HG03175 (cell line): Measurements from ENCODE around the gene CSRNP3.

Source experiments
- ATAC-seq: cut with Tn5 transposase; IDR thresholded peaks from one replicate; pipeline ENCODE4 v1.9.1; 2021; ENCODE audit warnings: mild to moderate bottlenecking, moderate library complexity; ENCODE audit not compliant: unreplicated experiment

CSRNP3 gene

GRCh38 chr2:165674780-165675179 lies 205.3 kb downstream of the CSRNP3 start:
- no peak for ATAC-seq

- peak; percentile 46 for ATAC-seq
Observed at GRCh38 chr2:165675551-165675968, 206.1 kb downstream of the CSRNP3 start.

DNA sequence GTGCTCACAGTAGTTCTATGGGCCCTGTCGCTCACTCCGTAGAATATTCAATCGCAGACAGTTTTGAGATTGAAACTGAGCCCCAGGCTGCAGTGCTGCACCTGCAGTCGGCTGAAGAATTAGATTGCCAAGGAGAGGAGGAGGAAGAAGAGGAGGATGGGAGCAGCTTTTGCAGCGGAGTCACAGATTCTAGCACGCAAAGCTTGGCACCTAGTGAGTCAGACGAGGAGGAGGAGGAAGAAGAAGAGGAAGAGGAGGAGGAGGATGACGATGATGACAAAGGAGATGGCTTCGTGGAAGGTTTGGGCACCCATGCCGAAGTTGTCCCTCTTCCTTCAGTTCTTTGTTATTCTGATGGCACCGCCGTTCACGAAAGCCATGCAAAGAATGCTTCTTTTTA lies 209.4 kb downstream of the CSRNP3 start:
- ATAC-seq = no peak

DNA sequence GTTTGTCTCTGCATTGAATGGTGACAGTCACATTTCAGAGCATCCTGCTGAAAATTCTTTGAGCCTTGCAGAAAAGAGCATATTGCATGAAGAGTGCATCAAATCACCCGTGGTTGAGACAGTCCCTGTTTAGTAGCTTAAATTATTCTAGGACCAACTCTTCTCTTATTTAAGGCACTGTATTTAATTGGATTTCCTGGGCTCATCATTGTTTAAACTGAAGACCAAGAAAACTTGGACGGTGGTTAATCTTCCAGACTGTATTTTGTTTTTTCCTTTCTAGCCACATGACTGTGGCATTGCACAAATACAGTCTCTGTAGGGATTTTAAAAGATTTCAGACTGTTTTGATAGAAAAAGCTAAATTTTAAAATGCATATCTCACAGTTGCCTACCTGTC lies 210.1 kb downstream of the CSRNP3 start:
- no peak for ATAC-seq

DNA sequence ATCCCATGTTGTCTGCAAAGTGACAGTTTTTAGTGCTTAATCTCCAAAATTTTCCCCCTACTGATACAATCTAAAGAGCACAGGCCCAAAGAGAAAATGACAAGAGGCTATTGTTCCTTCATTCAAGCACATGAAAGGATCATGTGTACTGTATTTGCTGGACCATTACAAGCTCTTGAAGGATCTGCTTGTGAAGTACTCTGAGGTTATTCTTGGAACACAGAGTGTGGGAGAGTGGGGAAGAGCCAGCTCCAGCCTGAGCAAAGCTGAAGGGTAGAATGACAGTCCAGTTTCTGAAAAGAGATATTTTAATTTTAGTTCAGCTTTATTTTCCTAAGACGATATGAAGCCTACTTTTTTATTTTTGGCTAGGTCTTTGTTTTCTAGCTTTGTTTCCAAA lies 212.3 kb downstream of the CSRNP3 start:
- no peak for ATAC-seq

DNA sequence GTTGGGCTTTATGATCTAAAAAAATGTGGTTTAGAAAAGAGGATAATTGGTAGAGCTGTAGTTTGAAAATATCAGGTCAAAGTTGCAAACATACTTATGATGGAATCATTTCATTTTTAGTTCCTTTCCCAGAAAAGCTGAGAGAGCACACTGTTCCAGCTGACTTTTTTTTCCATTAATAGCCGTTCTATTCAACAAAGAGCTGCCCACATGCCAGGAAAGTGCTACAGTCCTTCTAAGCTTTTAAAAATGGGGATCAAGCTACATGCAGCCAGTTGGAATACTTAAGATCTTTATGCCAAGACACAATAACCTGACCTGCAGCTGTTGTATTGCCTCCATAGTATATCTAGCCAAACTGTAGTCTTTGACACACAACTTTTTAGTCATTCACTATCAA lies 213.0 kb downstream of the CSRNP3 start:
- ATAC-seq = no peak

GRCh38 chr2:165686800-165687199 lies 217.3 kb downstream of the CSRNP3 start:
- no peak for ATAC-seq

GRCh38 chr2:165687426-165688002 lies 218.0 kb downstream of the CSRNP3 start:
- no peak for ATAC-seq

GRCh38 chr2:165691615-165692014 lies 222.1 kb downstream of the CSRNP3 start:
- ATAC-seq = no peak

DNA sequence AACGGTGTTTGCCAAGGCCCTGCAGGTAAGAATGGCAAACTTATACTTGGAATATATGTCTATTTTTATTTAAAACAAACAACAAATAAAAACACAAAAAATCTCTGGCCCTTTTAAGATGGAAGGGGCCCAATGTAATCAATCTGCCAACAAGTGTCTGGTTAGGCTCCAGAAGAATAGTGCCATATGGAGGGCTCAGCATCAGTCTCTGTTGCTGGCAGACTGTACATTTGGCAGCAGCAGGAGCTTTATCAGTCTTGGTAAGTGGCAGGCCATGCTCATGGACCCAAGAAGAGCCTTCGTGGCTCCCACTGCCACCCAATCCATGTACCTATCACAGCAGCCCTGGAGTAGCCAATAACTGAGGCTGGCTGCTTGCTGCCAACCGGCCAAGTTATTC lies 223.4 kb downstream of the CSRNP3 start:
- no peak for ATAC-seq

GRCh38 chr2:165693838-165694237 lies 224.3 kb downstream of the CSRNP3 start:
- no peak for ATAC-seq

DNA sequence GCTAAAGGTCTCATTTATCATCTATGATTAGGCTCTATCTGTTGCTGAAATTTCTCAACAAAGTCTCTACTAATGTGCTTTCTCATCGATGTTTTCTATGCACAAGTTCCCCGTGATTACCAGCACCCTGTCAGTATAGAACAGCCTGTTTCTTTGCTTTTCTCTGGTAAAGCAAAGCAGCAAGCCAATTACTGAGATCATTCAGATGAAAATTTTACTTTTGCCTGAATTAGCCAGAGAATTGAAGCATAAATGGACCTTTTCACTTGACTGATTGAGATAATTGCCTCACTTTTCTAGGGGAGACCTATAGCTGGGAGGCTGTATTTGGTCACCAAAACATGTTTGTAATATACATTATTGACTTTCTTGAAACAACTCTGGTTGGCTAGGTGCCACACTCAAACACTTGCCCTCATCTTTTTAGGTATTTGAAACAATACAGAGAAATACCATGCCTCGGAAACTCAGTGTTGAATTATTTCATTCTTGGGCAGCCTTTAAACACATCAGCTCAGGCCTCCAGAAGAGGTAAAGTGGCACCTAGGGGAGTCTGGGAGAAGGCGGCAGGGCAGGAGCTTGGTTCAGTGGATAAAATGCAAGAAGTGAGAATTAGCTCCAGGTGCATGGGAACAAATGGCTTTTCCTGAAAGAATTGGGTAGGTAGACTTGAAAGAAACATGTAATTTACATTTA lies 228.4 kb downstream of the CSRNP3 start:
- no peak for ATAC-seq

- peak; percentile 81 for ATAC-seq
Observed at GRCh38 chr2:165698444-165698884, 229.0 kb downstream of the CSRNP3 start.

- ATAC-seq = no peak
Observed at GRCh38 chr2:165699946-165700345, 230.4 kb downstream of the CSRNP3 start.

DNA sequence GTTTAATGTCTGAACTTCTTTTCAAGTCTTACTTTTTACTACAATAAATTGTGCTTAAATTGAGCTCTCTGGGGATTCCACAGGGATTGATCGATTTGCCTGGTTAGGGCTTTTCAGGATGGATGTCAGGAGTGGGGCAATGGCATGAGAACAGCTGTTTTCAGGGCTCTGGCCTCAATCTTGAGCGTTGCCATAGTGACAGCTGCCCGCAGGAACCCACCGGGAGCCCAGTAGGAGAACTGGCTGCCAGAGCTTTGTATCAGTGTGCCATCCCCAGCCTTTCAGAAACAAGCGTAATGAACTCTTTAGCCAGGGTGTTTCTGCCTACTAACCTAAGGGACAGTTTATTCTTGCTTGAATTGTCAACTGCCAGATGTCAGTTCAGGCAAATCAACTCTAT lies 231.0 kb downstream of the CSRNP3 start:
- ATAC-seq = no peak

GRCh38 chr2:165701147-165701546 lies 231.6 kb downstream of the CSRNP3 start:
- ATAC-seq = no peak

- no peak for ATAC-seq
Observed at GRCh38 chr2:165706960-165707487, 237.5 kb downstream of the CSRNP3 start.

DNA sequence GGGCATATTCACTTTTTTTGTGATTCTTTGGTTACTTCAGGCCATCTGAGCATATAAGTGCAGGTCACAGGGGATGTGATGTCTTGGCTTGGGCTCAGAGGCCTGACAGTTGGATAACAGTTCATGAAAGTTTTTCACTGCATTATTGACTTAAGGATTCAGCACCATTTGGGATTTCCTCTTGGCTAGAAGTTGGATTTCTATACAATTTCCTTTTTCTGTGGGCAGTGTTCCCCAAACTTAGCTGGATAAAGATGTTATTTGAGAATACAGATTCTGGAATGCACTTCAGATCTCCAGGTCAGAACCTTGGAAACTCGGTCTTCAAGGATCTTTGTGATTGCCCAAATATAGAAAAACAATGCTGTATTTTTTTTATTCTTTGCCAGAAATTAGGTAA lies 246.6 kb downstream of the CSRNP3 start:
- ATAC-seq = no peak

GRCh38 chr2:165718610-165719210 lies 249.2 kb downstream of the CSRNP3 start:
- ATAC-seq = no peak

GRCh38 chr2:165720511-165720910 lies 251.0 kb downstream of the CSRNP3 start:
- ATAC-seq = no peak

DNA sequence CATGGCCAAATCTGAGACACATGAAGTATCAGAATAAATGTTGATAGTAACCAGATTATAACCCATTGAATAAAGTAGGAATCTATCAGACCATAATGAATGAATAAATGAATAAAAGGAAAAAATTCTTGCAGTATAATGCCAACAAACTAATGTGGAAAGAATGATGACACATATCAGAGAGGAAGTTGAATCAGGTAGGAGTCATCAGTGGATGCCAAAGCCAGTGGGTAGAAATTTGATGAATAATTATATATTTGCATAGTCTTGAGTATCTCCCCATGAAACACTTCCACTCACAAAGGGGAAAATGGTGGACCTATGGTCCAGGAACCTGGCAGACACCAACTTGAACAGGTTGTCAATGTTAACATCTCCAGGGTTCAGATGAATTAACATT lies 255.9 kb downstream of the CSRNP3 start:
- ATAC-seq = no peak
